Amygdala (tissue), 56 donors: ENCODE measurements around the gene PPM1K.
"Not testable (repeated sequence)": the region's sequence is repeated elsewhere in the genome, so short reads cannot be mapped to it uniquely, and the experiment has no call there.

Experiments
- DNase-seq, 56 donors: peaks; one replicate each; lab custom pipeline; 2025; lab: John Stamatoyannopoulos, UW

The PPM1K gene

GRCh38 chr4:88284439-88285234 is at the start of gene PPM1K:
Gene PPM1K, minus strand, starts transcription at chr4:88284561. Its CDS starts 5,978 bp downstream, at chr4:88278583.
- DNase-seq: peak; percentile 88 to 100 (median 99)

GRCh38 chr4:88333741-88334405 is 49.5 kb upstream of the PPM1K start:
- no peak for DNase-seq

DNA sequence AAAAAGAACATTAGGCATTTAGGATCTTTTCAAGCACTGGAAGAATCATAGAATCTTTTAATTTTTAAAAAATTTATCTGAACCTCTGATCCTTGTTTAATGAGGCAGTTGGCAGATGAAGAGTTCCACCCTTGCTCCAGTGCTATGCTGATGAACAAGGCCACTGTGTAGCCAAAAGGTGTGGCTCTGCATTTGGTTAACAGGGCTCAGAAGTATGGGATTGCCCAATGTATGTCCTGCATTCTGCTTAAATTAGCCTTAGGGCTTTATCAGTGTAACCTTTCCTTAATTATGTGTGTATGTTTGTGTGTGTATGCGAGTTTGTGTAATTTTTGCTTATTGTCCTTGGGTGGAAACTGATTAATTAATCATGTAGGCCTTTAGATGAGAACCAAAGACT is 43.3 kb upstream of the PPM1K start:
- no peak for DNase-seq

- DNase-seq: peak in 18 of 56 donors; percentile 0 to 37 (median 9)
Measured at GRCh38 chr4:88320780-88321373, 36.5 kb upstream of the PPM1K start.

- DNase-seq: no peak
Measured at GRCh38 chr4:88320224-88320779, 35.9 kb upstream of the PPM1K start.

DNA sequence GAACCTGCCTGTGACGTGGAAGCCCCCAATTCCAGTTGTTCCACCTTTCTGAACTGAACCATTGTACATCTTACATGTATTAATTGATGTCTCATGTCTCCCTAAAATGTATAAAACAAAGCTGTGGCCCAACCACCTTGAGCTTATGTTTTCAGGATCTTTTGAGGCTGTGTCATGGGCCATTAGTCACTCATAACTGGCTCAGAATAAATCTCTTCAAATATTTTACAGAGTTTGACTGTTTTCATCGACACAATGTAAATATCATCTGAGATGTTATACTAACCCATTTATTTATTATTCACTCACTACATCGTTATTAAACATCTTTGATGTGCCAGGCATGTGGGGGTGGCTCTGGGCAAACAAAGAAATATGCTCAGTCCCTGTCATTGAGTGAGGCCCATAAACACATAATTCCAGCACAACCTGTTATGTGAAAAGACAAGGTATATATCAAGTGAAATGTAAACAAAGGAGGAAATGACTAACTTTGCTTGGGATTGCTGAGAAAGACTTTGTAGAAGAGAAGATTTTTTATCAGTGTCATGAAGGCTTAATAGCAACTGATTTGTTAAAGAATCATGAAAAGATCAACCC is 34.5 kb upstream of the PPM1K start:
- DNase-seq: no peak

GRCh38 chr4:88315460-88316017 is 31.2 kb upstream of the PPM1K start:
- DNase-seq: no peak

- not testable (repeated sequence) for DNase-seq
Measured at GRCh38 chr4:88313088-88313624, 28.8 kb upstream of the PPM1K start.

- no peak for DNase-seq
Measured at GRCh38 chr4:88308587-88308986, 24.2 kb upstream of the PPM1K start.

DNA sequence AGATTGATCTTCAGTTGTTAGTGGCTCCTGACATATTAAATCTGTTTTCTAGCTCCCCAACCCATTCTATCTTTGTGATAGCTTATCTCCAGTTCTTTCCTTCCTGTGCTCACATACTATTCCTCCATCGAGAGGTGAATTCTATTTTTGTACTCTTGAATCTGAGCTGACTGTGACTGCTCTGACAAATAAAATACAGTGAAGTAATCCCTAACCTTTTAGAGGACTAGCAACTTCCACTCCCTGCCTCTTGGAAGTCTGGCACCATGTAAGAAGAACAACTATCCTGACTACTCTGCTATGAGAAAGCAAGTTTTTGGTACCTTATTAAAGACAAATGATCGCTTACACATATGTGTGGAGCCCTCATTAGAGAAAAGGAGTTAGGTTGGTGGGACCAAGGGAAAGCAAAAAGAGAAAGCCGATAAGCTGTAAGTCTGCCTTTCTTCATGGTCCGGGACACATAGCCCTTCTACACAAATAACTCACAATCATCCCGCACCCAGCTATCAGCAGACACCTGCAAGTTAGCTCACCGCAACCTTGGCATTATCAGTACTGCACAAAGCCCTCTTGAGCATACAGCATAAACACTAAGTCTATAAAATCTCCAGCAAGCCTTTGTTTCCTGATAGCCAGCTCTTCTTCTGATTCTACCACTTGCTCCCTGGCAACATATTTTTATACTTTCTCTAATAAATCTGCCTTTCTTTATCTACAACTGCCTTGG is 13.5 kb upstream of the PPM1K start:
- no peak for DNase-seq

DNA sequence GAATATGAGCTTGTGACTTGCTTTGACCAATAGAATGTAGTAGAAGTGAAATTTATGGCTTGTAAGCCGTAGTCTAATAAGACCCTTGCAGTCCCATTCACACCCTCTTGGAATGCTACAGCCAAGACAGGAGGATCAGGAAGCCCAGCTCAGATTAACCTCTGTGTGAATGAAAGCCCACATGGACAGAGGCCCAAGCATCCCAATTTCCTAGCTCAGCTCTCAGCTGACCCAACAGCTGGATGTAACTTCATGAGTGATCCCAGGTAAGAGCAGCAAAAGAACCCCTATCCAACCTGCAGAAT is 12.8 kb upstream of the PPM1K start:
- no peak for DNase-seq

DNA sequence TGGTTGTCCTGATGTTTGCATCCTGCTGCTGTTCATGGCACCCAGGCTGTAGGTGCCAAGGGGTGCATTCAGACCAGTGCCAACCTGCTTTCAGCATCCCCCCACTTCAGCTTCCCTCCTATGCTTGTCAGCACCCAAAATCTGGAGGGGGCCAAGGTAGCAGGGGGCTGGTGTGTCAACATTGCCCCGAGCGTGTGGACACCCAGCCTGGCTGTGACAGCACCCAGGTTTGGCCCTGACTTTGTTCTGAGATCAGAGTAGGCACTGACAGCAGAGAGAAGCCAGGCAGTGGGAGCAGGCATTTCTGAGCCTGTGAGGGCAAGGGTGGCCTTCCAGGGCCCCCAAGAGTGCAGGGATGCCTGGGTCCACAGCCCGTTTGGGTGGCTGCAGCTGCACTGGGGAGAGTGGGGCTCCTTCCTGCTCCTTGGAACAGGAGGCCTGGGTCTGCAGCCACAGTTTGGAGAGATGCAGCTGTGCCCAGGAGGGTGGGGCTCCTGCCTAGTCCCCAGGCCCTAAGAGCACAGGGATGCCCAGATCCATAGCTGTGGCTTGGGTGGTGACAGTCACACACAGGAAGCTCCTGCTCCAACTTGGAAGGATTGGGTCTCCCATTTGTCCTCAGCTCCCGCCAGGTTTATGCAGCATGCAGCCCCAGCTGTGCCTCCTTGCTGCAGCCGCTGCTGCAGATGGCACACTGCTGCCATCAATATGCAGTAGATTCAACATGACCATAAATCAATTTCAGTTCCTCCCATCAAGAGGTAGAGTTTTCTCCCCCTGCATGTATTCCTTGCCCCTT is 12.3 kb upstream of the PPM1K start:
- DNase-seq: no peak

GRCh38 chr4:88295656-88296055 is 11.3 kb upstream of the PPM1K start:
- peak in 4 of 56 donors; percentile 5 to 14 (median 8) for DNase-seq

DNA sequence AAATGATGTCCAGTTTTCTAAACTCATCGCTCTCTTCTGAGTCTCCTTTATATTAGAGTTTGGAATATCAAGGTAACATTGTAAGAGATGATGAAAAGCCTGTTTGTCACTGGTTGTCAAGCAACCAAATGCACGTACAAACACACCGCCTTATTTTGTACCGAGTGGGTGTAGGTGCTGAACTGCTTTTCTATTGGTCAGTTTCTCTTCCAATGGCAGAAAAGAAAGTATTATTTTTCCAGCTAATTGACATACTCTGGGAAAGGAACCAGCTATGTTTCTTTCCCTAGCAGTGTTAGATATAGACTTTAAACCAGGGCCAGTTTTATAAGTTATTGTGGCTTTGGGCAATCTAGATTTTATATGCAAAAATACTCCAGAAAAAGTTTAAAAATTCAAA is 6.6 kb upstream of the PPM1K start:
- peak in 9 of 56 donors; percentile 4 to 65 (median 16) for DNase-seq

DNA sequence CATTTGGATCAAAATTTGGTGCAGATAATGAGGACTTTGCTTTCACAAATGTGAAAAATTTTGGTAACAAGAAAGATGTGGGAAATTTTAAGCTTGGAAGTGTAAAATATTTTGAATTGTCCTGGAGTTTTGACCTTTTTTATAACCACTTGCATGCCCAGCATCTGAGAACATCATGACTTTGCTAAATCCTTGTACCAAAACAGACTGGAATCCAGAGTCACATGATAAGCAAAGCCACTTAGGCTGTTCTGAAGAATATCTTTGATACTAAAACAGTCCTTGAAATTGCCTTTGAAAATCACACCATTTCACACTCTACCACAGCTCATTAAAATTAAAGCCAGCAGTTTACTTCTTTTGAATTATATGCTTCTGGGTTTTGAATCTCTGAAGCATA is 2.5 kb upstream of the PPM1K start:
- no peak for DNase-seq

DNA sequence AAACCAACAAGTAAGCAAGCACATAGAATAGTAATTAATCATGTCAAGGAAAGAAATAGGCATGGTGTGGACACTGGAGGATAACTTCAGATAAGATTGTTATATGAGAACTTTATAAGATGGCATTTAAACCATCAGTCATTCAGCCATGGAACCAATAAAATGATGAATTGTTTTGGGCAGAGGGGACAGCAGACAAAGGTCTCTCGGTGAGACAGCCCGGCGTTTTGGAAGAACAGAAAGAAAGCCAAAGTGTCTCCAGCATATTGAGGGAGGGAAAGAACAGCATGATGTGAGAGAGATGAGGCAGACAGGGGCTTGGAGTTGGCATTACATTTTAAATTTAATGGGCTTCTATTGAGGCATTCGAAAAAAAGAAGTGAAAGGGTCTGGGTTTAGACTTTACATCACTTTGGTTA is 883 bp upstream of the PPM1K start:
- peak in 2 of 56 donors; percentile 27 to 58 for DNase-seq

DNA sequence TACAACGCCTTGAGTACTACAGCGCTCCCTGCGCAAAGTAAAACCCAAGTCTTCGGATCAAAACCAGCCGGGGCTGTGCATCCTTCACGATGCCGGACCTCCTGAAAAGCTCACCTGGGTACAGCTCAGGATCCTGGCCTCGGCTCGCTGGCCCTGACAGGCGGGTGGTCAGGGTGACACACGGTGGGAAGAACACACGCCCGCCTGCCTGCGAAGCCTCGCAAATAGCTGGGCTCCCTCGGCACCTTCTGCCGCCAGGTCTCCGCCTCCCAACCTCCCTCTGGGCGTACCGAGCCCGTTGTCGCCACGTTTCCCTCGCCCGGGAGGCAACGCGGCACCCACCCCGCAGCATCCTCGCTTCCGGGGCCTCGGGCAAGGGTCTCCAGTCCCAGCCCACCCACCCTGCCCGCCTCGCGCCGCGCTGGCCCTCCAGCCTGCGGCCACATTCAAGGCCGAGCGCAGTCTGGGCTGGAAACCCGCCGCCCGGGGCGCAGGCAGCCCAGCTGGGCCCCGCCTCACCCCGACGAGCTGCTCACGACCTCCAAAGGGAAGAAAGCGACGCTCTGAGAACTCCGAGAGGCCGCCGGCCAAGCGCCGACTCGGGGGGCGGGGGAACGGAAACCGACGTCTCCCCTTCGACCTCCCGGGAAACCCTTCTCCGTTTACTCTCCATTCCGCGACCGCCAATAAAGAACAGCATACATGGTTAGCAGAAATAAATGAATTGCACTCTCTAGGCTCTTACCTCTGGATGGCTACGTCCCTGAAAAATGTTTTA is 511 bp downstream of the PPM1K start:
- peak in 49 of 56 donors; percentile 17 to 83 (median 63) for DNase-seq

- DNase-seq: no peak
Measured at GRCh38 chr4:88280228-88280795, 4.0 kb downstream of the PPM1K start.
